RWPE2 (cell line): ENCODE results near the gene IFI6.

Experiments
- ATAC-seq: fragments of 200-7000 bp; cut with Tn5 transposase; 3 replicates; pipeline ENCODE4 v1.9.1; 2021; ENCODE audit warnings: low read depth
- DNase-seq: peaks from one replicate; pipeline ENCODE4 v3.0.0-alpha.2; 2020; ENCODE audit warnings: low spot score
- H3K27ac ChIP-seq: fragments of 450-650 bp; 2 replicates; pipeline ENCODE4 v1.5.1; 2017; ENCODE audit warnings: mild to moderate bottlenecking; ENCODE audit not compliant: poor library complexity, severe bottlenecking
- H3K27me3 ChIP-seq: fragments of 250-450 bp; sonication (Bioruptor Pico); 2 replicates; pipeline ENCODE4 v1.5.1; 2021; ENCODE audit warnings: mild to moderate bottlenecking, moderate library complexity; ENCODE audit not compliant: insufficient read depth, poor library complexity, severe bottlenecking
- H3K36me3 ChIP-seq: fragments of 250-450 bp; sonication (Bioruptor Pico); 2 replicates; pipeline ENCODE4 v1.5.1; 2020; ENCODE audit warnings: low read depth, mild to moderate bottlenecking, moderate library complexity
- H3K4me1 ChIP-seq: fragments of 250-450 bp; sonication (Bioruptor Pico); 2 replicates; pipeline ENCODE4 v1.5.1; 2021; ENCODE audit warnings: mild to moderate bottlenecking, moderate library complexity; ENCODE audit not compliant: insufficient read depth, poor library complexity, severe bottlenecking
- H3K4me3 ChIP-seq: fragments of 250-450 bp; sonication (Bioruptor Pico); 2 replicates; pipeline ENCODE4 v1.5.1; 2021; ENCODE audit warnings: mild to moderate bottlenecking, moderate library complexity; ENCODE audit not compliant: severe bottlenecking
- H3K9me3 ChIP-seq: fragments of 250-450 bp; sonication (Bioruptor Pico); 2 replicates; pipeline ENCODE4 v1.5.1; 2021; ENCODE audit warnings: mild to moderate bottlenecking, moderate library complexity; ENCODE audit not compliant: severe bottlenecking
- TF ChIP-seq, protein P1 (sequence below): fragments of 450-650 bp; IDR thresholded peaks from one replicate; pipeline ENCODE4 v1.5.1; 2017; ENCODE audit warnings: mild to moderate bottlenecking, moderate library complexity; ENCODE audit not compliant: poor library complexity, severe bottlenecking

Gene IFI6

DNA sequence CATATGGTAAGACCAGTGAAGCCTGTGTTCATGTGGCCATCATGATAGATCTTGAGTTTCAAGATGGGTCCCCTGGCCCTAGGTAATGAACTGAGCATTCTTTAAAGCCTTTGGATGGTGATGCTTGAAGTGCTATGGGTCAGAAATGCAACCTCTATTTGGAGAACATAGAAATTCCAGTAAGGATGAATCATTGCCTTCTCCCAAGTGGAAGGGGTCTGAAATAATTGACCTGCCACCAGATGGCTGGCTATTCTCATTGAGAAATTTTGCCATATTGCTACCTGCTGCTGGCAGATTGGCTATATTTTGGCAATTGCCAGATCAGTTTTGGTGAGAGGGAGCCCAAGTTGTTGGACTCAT lies 739 bp upstream of the IFI6 start:
- TF ChIP-seq, protein P1, sequence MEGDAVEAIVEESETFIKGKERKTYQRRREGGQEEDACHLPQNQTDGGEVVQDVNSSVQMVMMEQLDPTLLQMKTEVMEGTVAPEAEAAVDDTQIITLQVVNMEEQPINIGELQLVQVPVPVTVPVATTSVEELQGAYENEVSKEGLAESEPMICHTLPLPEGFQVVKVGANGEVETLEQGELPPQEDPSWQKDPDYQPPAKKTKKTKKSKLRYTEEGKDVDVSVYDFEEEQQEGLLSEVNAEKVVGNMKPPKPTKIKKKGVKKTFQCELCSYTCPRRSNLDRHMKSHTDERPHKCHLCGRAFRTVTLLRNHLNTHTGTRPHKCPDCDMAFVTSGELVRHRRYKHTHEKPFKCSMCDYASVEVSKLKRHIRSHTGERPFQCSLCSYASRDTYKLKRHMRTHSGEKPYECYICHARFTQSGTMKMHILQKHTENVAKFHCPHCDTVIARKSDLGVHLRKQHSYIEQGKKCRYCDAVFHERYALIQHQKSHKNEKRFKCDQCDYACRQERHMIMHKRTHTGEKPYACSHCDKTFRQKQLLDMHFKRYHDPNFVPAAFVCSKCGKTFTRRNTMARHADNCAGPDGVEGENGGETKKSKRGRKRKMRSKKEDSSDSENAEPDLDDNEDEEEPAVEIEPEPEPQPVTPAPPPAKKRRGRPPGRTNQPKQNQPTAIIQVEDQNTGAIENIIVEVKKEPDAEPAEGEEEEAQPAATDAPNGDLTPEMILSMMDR, result no peak
- H3K27ac ChIP-seq, result peak overlapping the region; percentile 36

DNA sequence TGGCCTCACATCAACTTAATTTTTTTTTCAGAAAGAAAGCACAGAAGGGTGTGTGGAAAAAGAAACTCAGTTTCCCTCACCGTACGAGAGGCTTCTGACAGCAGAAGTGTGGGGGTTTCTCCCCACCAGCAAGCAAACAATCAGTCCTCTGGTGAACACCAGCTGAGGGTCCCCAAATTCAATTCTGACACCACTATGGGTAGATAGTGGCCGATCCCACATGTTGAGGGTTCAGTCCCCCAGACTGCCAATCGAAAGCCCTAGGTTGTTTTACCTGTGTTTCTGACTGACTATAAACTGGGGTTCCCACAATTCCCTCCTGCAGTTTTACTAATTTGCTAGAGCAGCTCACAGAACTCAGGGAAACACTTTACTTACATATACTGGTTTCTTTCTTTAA lies 2.1 kb downstream of the IFI6 start:
- Histone ChIP-seq H3K36me3 (no peaks in the 10 kb centered on the region), H3K4me1 (peaks cover 3% of the 10 kb centered on the region), H3K27me3 (no peaks in the 10 kb centered on the region), H3K27ac (no peak overlapping the region), H3K9me3 (no peaks in the 10 kb centered on the region), H3K4me3 (no peak overlapping the region)
- TF ChIP-seq, protein P1, result no peak
- no peak for ATAC-seq
- no peak for DNase-seq

More for the DNA sequence above, 739 bp upstream of the IFI6 start:
- Histone ChIP-seq H3K4me3 (no peak overlapping the region), H3K9me3 (no peaks in the 10 kb centered on the region), H3K4me1 (peaks cover 3% of the 10 kb centered on the region), H3K36me3 (no peaks in the 10 kb centered on the region), H3K27me3 (no peaks in the 10 kb centered on the region)
- DNase-seq, result no peak
- ATAC-seq, result no peak

DNA sequence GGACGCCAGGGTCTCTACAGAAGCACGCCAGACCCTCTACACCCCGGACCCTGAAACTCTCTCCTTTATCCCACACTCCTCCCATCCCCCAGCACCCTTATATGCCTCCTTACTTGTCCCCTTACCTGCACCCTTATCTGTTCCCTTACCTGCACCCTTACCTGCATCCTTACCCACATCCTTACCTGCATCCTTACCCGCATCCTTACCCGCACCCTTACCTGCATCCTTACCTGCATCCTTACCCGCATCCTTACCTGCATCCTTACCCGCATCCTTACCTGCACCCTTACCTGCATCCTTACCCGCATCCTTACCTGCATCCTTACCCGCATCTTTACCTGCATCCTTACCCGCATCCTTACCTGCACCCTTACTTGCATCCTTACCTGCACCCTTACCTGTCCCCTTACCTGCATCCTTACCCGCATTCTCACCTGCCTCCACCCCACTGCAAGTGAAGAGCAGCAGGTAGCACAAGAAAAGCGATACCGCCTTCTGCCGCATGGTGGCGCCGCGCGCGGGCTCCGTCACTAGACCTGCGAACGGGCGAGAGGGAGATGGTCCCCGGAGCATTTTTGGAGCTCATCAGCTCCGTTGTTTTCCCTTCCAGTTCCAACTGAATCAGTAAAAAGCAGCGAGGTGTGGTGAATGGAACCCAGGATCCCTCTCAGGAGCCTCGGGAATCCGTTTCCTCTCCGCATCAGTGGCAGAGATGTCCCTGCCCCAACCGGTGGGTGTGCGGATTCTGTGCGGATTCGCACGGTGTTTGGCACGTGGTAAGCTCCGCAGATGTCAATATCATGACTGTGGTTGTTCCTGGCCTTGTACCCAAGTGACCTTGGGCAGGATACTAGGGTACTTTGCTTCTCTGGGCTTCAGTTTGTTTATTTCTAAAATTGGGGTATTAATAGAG lies 2.9 kb downstream of the IFI6 start:
- Histone ChIP-seq H3K36me3 (no peaks in the 10 kb centered on the region), H3K27ac (no peak overlapping the region), H3K9me3 (no peaks in the 10 kb centered on the region), H3K4me3 (no peak overlapping the region), H3K27me3 (no peaks in the 10 kb centered on the region), H3K4me1 (peaks cover 3% of the 10 kb centered on the region)
- no peak for DNase-seq
- TF ChIP-seq, protein P1, result peak; percentile 89
- ATAC-seq, result no peak; the same call in 2 of the 3 replicates

DNA sequence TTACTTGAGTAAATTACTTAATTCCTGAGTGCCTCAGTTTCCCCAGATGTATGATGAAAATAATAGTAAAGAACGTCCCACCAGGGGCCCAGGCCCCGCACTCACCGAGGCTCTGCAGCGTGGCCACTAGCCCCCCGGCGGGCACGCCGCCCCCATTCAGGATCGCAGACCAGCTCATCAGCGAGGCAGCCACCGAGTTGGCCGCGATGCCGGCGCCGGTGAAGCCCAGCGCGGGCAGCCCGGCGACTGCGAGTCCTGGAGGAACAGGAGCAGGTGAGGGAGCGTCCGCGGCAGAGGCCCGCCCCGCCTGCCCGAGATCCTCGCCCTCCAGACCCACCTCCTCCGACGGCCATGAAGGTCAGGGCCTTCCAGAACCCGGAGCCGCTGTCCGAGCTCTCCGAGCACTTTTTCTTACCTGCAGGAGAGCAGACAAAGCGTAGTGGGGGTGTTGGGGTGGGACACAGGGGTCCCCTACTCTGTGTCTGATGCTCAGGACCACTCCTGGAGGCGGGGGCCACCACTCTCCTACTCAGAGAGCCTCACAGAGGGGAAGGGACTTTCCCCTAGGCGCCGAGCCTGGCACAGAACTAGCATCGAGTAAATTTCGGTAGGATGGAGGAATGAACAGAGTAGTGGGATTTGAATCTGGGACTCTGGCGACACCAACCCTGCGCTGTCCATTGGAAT lies 3.7 kb downstream of the IFI6 start:
- Histone ChIP-seq H3K36me3 (no peaks in the 10 kb centered on the region), H3K4me1 (peaks cover 3% of the 10 kb centered on the region), H3K27ac (no peak overlapping the region), H3K4me3 (no peak overlapping the region), H3K27me3 (no peaks in the 10 kb centered on the region), H3K9me3 (no peaks in the 10 kb centered on the region)
- ATAC-seq (no peak), DNase-seq (no peak)
- TF ChIP-seq, protein P1, result no peak
